GM21381 (cell line): ENCODE data around the gene FOXD4L5.
"Not testable (repeated sequence)": the region's sequence is repeated elsewhere in the genome, so short reads cannot be mapped to it uniquely, and the experiment has no call there.

Experiments used
- ATAC-seq: cut with Tn5 transposase; IDR thresholded peaks from one replicate; pipeline ENCODE4 v1.9.1; 2021; ENCODE audit warnings: mild to moderate bottlenecking, moderate library complexity; ENCODE audit not compliant: unreplicated experiment

Gene FOXD4L5

DNA sequence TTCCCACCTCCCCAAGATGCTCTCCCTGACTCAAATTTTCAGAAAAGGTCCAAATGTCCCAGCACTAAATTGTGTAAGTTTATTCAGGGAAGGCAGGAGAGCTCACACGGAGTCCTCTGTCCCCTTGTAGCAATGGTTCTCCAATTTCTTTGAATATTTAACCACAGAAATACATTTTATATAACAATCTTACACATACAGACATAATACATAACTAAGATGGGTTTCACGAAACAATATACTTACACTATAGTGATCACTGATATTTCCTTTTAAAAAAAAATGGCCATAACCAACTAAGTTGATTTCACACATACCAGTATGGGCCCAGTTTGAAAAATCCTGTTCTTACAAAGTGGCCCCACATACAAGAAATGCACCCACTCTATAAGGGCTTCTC, at the start of gene FOXD4L5:
Gene FOXD4L5 (minus strand): TSS at position 101 of the 400 bp plus-strand sequence. CDS start 832 bp downstream, outside the sequence.
- ATAC-seq: not testable (repeated sequence)

DNA sequence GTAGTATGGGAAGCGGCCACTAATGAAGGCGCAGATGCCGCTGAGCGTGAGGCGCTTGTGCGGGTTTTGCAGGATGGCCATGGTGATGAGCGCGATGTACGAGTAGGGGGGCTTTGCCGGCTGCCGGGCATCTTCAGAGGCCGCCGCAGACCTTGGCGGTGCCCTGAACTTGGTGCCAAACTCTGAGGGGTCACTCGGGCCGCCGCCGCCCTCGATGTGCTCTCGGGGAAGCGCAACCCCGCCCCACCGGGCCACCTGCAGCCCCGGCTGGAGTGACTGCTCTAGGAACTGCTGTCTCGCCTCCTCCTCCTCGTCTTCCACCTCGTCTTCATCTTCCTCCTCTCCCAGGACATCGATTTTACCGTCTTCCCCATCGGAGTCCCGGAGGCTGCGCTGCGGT, 1.1 kb downstream of the FOXD4L5 start:
- not testable (repeated sequence) for ATAC-seq

DNA sequence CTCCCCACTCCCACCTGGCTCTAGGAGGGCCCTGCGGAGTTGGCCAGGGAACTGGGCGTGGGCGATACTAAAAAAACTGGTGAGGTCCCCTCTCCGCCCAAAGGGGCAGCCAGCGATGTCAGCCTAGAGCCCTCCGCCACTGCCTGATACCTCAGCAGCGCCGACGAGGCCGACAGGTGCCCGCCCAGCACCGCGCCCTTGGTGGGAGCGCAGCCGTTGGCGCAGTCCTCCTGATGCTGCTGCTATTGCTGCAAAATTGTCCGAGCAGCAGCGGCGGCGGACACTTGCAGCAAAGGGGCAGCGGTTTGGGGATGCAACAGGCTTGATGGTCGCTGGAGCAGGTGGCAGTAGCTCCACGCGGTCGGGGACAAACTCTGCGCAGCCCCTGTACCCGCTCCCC, 2.0 kb downstream of the FOXD4L5 start:
- not testable (repeated sequence) for ATAC-seq
